Measurements from ENCODE around the gene TREH. TPM values are rescaled to one million over a fixed set of nuclear protein-coding genes. Genes with fewer than 3 reads are reported as not detected.
"Not testable (repeated sequence)": the region's sequence is repeated elsewhere in the genome, so short reads cannot be mapped to it uniquely, and the experiment has no call there.

TREH gene
- polyA plus RNA-seq, 5 donors, result 0.08 to 0.35 (median 0.16) TPM

GRCh38 chr11:118612378-118612777, 67.1 kb downstream of the TREH start:
- no peak for DNase-seq

- not testable (repeated sequence) for DNase-seq
These were observed 68.0 kb downstream of the TREH start for GRCh38 chr11:118611433-118611795.

GRCh38 chr11:118610773-118611432, 68.5 kb downstream of the TREH start:
- peak in 1 of 2 donors; percentile 68 for DNase-seq

GRCh38 chr11:118610225-118610772, 69.2 kb downstream of the TREH start:
- no peak for DNase-seq

- no peak for DNase-seq
These were observed 69.8 kb downstream of the TREH start for GRCh38 chr11:118609380-118610224.

- no peak for DNase-seq
These were observed 70.9 kb downstream of the TREH start for GRCh38 chr11:118608360-118609227.

- DNase-seq, result no peak
These were observed 71.8 kb downstream of the TREH start, which contains the start of gene PHLDB1 for GRCh38 chr11:118607401-118608359. Gene PHLDB1 (plus strand): TSS chr11:118607615. CDS start chr11:118613837, 6,222 bp downstream.

Other genes with a start within 250 kb of the TREH start
- gene KMT2A, start 243.2 kb downstream of the TREH start, polyA plus RNA-seq (ENCODE audit: insufficient read depth in 1 of 5, insufficient read length in 5 of 5, low replicate concordance in 1 of 5), result 10 to 100 TPM; 34.7 to 53.3 (median 49.3) TPM
- 1 to 10 TPM in 3 of 5 donors, under 1 TPM in 2; 0.55 to 1.2 (median 1.1) TPM for gene TTC36, start 152.2 kb downstream of the TREH start, polyA plus RNA-seq (ENCODE audit: insufficient read depth in 1 of 5, insufficient read length in 5 of 5, low replicate concordance in 1 of 5)
- 10 to 100 TPM; 19.2 to 26.2 (median 25.4) TPM for gene TMEM25, start 148.5 kb downstream of the TREH start, polyA plus RNA-seq (ENCODE audit: insufficient read depth in 1 of 5, insufficient read length in 5 of 5, low replicate concordance in 1 of 5)
- gene IFT46, start 113.7 kb downstream of the TREH start, polyA plus RNA-seq (ENCODE audit: insufficient read depth in 1 of 5, insufficient read length in 5 of 5, low replicate concordance in 1 of 5), result 10 to 100 TPM; 37.3 to 48.8 (median 44.0) TPM
- gene ARCN1, start 107.2 kb downstream of the TREH start, polyA plus RNA-seq (ENCODE audit: insufficient read depth in 1 of 5, insufficient read length in 5 of 5, low replicate concordance in 1 of 5), result 100 to 1,000 TPM; 153 to 171 (median 167) TPM
- 100 to 1,000 TPM in 2 of 5 donors, 10 to 100 TPM in 3; 72.4 to 102 (median 87.0) TPM for gene PHLDB1, start 72.0 kb downstream of the TREH start, polyA plus RNA-seq (ENCODE audit: insufficient read depth in 1 of 5, insufficient read length in 5 of 5, low replicate concordance in 1 of 5)
- gene DDX6, start 111.5 kb upstream of the TREH start, polyA plus RNA-seq (ENCODE audit: insufficient read depth in 1 of 5, insufficient read length in 5 of 5, low replicate concordance in 1 of 5), result 100 to 1,000 TPM in 4 of 5 donors, 10 to 100 TPM in 1; 96.5 to 140 (median 127) TPM
- not detected for gene CXCR5, start 204.2 kb upstream of the TREH start, polyA plus RNA-seq (ENCODE audit: insufficient read depth in 1 of 5, insufficient read length in 5 of 5, low replicate concordance in 1 of 5)
- gene BCL9L, start 246.3 kb upstream of the TREH start, polyA plus RNA-seq (ENCODE audit: insufficient read depth in 1 of 5, insufficient read length in 5 of 5, low replicate concordance in 1 of 5), result 10 to 100 TPM; 27.4 to 65.1 (median 52.0) TPM

All from right lung (tissue), 5 donors.